Measurements from ENCODE around the gene TMEM233.

The TMEM233 gene

DNA sequence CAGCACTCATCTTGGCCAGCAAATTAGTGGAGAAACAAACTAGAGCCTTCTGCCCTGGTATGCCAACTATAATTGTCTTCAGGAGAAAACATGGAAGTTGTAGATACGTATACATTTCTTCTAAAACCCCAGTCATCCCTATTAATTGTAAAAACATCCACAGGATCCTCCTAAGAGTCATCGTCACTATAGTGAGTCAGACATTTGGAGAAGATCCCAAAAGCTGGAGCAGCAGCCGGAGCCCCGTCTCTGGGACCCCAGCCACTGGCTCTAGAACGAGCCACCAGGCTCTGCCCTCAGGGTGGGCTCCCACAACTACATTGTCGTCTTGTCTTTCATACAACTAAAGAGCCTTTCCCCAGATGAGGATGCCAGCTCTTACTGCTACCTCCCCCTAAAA is 89.8 kb downstream of the TMEM233 start:
- DNase-seq = no peak

DNA sequence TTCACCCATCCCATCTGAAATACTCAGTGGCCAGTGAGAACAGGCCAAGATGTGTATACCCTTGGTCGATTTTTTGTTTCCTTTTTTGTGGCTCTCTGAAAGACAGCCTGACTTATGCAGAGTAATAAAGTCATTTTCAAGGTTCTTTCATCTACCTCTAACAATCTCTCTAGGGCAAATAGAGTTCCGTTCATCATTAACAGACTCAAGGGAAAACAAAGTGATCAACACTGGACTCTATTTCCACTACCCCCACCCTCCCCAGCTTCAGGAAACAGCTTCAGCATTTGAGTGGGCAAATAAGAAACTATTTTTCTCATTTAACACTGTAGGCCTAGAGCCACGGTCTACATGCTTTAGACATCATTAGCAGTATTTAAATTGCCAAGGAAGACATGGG is 90.2 kb downstream of the TMEM233 start:
- no peak for DNase-seq

DNA sequence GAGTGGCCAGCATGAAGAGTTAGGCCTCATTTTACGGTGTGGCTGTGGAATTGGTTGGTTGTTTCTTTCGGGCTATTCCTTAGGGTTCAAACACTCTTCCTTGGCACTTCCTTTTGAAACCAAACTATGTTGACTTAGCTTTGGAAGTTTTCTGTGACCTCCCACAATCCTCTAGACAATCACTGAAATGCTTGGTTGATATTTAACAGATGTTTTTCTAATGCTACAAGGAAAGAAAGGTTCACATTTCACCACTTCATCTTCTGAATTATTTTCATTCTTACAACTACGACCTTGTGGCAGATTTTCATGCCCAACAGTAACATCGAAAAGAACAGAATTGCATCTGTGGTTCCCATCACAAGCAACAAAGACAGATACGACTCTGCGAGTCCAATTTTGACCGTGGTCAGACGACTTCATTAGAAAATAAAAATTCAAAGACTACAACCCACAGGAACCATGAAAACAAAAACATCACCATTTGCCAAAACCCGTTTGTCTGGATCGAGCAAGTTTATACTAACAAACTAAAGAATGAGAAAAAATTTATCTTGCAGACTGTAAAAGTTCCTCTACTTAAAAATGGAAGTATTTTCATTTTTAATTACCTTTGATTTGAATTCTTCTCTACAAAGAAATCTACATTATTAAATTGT is 91.3 kb downstream of the TMEM233 start:
- DNase-seq = no peak

DNA sequence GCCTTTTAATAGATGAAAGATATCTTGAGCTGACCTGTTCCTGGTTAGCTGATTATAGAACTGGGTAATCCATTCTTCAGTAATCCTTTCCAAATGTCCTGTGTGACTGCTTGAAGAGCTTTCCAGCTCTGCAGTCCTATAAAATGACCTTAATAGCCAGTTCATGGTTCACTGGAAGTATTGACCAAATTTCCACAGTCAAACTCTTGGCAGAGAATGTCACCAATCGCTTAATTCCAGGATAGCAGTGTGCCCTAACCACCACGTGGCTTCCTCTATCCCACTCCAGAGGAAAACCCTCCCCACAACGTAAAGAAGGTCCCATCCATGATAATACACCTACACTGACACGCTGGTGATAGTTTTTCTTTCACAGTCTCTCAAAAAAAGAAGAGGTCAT is 91.8 kb downstream of the TMEM233 start:
- no peak for DNase-seq

DNA sequence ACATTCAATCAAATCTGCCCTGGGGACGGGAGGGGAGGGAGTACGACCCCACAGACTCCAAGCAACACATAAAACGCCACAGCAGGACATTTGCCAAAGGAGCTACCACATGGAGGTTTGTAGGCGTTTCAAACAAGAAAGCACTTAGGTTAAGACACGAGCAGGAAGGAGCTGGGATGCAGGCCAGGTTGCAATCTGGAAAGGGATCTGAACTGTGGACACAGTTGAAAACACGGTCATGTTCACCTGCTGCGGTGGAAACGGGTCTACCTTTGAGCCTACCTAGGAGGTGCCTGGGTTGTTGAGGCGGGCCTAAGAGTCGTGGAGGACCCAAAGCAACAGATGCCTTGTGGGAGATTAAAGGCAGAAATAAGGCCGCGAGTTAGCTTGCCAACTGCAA is 92.8 kb downstream of the TMEM233 start:
- no peak for DNase-seq

DNA sequence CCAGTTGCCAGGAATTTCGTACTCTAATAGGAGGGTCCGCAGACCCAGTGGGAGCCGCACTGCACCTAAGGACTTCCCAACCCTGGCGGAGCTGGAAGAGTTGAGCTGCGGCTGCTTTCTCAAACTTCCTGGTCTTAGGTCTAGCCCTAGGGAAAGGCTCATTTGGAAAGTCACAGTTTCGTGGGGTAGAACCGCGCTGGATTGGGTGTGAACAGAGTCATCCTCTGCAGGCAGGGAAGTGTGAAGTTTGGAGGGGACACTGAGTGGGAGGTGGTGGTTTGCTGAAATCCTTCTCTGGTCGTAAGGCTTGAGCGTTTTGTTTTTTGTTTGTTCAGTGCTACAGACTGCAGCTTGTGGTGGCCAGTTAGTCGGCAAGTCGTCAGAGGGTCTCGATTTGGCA is 93.2 kb downstream of the TMEM233 start:
- DNase-seq = no peak

DNA sequence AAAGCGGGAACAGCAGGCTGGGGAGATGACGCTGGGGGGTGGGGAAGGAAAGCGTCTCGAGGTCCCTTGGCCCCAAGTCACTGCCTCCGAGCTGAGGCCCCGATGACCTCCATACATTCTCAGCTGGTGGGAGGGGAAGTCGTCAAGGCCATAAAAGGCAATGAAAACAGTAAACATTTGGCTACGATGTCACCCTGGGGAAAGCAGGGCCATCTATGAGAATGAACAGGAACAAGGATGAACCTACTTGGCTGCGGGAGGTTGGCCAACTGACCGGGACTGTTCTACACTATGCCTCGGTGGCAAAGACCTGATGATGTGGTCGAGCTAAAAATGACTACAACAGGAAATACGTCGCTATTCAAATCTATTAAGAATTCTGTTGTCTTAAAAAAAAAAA is 93.8 kb downstream of the TMEM233 start:
- no peak for DNase-seq

DNA sequence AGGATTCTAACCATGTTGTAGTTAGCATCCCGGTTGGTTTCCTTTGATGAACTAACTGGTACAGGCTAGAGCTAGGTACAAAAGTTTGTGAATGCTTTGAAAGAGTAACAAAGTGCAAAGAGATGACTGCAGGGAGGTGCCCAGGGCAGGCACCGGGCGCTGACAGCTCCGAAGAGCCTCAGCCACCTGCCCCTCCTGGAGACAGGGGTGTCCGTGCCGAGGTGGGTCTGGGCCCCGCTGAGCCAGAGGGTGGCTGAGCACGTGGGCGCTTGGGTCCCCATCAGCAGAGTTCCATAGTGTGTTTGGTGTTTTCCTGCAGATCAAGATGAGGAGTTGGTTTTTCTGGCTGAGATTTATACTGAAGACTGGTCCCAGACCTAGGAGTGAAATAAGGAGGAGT is 94.3 kb downstream of the TMEM233 start:
- no peak for DNase-seq

DNA sequence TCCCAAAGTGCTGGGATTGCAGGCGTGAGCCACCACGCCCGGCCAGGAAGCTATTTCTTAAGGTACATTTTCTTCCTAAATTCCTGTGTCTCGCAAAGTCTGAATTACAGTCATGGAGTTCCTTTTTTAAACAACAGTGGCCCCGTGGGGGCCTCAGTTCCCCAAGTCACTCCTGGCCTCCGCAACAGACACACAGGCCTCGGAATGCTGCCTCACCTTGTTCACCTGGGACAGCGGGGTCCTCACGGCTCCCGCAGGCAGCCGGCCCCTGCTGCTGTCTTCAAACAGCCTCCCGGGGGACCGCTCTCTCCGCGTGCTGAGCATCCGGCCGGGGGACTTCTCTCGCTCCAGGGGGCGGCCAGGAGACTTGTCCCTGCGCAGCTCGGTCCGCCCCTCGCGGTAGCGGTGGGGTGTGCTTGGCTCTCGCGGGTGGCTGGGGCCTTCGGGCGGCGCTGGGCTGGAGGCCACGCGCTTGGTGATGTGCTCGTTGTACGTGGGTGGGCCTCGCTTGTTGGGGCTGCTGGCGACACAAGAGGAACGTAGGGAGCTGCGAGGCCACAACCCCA is 96.4 kb downstream of the TMEM233 start:
- no peak for DNase-seq

DNA sequence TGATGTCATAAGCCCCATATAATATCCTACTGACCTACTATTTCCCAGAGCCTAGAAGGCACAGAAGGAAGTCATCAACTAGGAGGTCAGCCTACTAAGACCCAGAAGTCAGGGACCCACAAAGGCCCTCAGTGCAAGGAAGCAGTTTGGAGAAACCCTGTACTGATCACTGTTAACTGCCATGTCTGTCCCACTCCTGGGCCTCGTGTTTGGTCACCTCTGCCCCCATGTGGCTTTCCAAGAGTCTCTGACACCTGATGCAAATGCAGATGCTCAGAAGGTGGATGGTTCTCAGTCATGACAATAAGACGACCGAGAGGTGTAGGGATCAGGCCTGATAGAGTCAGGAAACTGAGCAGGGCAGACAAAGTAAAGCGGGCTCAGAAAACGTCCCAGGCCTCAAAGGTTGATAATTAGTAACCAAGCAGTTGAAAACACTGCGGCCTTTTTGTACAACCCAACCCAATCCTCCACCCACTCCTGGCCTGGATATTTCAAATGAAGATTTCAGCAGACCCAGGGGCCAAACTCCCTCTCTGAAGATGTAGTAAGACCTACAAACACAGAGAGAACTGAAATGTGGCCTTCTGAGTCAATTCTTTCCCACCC is 97.7 kb downstream of the TMEM233 start:
- DNase-seq = no peak

DNA sequence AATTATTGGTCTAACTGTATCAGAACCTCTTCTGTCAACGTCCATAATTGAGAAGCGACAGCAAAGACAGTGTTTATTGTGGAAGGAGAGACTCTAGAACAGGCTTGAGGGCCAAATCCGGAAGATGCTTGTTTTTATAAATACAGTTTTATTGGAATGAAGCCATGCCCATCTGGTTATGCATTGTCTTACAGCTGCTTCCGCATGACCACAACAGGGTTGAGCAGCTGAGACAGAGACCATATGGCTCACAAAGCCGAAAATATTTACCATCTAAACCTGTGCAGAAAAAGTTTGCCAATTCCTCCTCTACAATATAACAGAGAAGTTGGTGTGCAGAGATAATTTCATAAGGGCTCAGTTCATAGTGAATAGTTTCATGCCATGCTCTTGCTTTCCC is 98.8 kb downstream of the TMEM233 start:
- no peak for DNase-seq

All from CD4-positive, alpha-beta T cell treated with Interleukin-12 subunit alpha and Interleukin-12 subunit beta, for 1 hour (primary cell).